ENCODE results near the gene SH2D5. TPM values are rescaled to one million over a fixed set of nuclear protein-coding genes. Genes with fewer than 3 reads are reported as not detected.

SH2D5 gene
- total and polyA plus RNA-seq, 2 experiments from 2014 or later = 0.53 to 1.1 TPM

DNA sequence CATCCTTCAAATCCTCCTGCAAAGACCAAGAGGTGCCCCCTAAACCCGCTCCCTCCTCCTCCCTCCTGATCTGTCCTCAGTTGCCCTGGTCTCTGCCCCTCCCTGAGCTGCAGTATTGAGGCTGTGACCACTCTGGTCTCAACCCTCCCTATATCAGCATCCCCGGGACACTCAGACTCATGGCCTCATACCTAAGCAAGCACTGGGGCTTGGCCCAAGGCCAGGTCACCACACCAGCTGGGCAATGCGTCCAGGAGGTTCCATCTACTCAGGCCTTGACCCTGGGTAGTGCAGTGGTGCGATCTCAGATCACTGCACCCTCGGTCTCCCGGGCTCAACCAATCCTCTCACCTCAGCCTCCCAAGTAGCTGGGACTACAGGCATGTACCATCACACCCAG lies 24.4 kb downstream of the SH2D5 start:
- no peak overlapping the region for H3K4me3 ChIP-seq
- H3K9me2 ChIP-seq (replicated peaks; ENCODE audit: insufficient read depth) = no peaks in the 10 kb centered on the region
- no peaks in the 10 kb centered on the region for H3K4me1 ChIP-seq (ENCODE audit: insufficient read depth)
- no peaks in the 10 kb centered on the region for H3K27me3 ChIP-seq
- H3K9me3 ChIP-seq (ENCODE audit: low read depth) = no peaks in the 10 kb centered on the region
- TF ChIP-seq, protein P1, sequence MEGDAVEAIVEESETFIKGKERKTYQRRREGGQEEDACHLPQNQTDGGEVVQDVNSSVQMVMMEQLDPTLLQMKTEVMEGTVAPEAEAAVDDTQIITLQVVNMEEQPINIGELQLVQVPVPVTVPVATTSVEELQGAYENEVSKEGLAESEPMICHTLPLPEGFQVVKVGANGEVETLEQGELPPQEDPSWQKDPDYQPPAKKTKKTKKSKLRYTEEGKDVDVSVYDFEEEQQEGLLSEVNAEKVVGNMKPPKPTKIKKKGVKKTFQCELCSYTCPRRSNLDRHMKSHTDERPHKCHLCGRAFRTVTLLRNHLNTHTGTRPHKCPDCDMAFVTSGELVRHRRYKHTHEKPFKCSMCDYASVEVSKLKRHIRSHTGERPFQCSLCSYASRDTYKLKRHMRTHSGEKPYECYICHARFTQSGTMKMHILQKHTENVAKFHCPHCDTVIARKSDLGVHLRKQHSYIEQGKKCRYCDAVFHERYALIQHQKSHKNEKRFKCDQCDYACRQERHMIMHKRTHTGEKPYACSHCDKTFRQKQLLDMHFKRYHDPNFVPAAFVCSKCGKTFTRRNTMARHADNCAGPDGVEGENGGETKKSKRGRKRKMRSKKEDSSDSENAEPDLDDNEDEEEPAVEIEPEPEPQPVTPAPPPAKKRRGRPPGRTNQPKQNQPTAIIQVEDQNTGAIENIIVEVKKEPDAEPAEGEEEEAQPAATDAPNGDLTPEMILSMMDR (IDR thresholded peaks at IDR 0.05; ENCODE audit: poor library complexity) = no peak
- no peak for TF ChIP-seq EZH2 (IDR thresholded peaks at IDR 0.05; ENCODE audit: borderline replicate concordance)
- no peak for TF ChIP-seq EZH2phosphoT487 (IDR thresholded peaks at IDR 0.05; ENCODE audit: low read depth, severe bottlenecking, unreplicated experiment)
- no peaks in the 10 kb centered on the region for H3K36me3 ChIP-seq (replicated peaks; ENCODE audit: insufficient read depth, low read depth)
- no peaks in the 10 kb centered on the region for H4K20me1 ChIP-seq (ENCODE audit: insufficient read depth, poor library complexity, severe bottlenecking)
- H2AFZ ChIP-seq = no peak overlapping the region
- no peaks in the 10 kb centered on the region for H3K79me2 ChIP-seq
- DNase-seq (ENCODE audit: low spot score) = no peak
- H3K4me2 ChIP-seq = no peak overlapping the region
- no peak overlapping the region for H3K27ac ChIP-seq
- 91% methylated on average over 6 of the region's 6 CpGs for WGBS (ENCODE audit: low lambda C conversion rate, missing lambda C conversion rate)

DNA sequence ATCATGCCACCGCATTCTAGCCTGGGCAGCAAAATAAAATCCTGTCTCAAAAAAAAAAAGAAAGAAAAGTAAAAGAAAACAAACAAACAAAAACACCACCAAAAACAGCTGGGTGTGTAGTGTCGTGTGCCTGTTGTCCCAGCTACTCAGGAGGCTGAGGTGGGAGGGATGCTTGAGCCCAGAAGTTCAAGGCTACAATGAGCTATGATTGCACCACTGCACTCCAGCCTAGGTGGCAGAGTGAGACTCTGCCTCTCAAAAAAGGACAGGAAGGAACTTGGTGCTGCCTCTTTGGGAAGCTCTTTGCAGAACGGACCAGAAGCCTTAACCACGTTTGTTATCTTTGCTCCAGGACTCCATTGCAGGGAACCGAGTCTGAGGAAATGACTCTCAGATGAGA lies 25.7 kb downstream of the SH2D5 start:
- TF ChIP-seq EZH2 (IDR thresholded peaks at IDR 0.05; ENCODE audit: borderline replicate concordance) (no peak), EZH2phosphoT487 (IDR thresholded peaks at IDR 0.05; ENCODE audit: low read depth, severe bottlenecking, unreplicated experiment) (no peak)
- TF ChIP-seq, protein P1 (IDR thresholded peaks at IDR 0.05; ENCODE audit: poor library complexity) = no peak
- WGBS (ENCODE audit: low lambda C conversion rate, missing lambda C conversion rate) = 72% methylated on average over 5 of the region's 5 CpGs
- no peaks in the 10 kb centered on the region for H3K36me3 ChIP-seq (replicated peaks; ENCODE audit: insufficient read depth, low read depth)
- no peak overlapping the region for H3K27ac ChIP-seq
- H3K9me3 ChIP-seq (ENCODE audit: low read depth) = no peaks in the 10 kb centered on the region
- no peaks in the 10 kb centered on the region for H3K79me2 ChIP-seq
- H3K4me1 ChIP-seq (ENCODE audit: insufficient read depth) = no peaks in the 10 kb centered on the region
- DNase-seq (ENCODE audit: low spot score) = no peak
- H3K4me3 ChIP-seq = no peak overlapping the region
- no peaks in the 10 kb centered on the region for H3K27me3 ChIP-seq
- no peaks in the 10 kb centered on the region for H3K9me2 ChIP-seq (replicated peaks; ENCODE audit: insufficient read depth)
- H2AFZ ChIP-seq = no peak overlapping the region
- no peaks in the 10 kb centered on the region for H4K20me1 ChIP-seq (ENCODE audit: insufficient read depth, poor library complexity, severe bottlenecking)
- H3K4me2 ChIP-seq = no peak overlapping the region

DNA sequence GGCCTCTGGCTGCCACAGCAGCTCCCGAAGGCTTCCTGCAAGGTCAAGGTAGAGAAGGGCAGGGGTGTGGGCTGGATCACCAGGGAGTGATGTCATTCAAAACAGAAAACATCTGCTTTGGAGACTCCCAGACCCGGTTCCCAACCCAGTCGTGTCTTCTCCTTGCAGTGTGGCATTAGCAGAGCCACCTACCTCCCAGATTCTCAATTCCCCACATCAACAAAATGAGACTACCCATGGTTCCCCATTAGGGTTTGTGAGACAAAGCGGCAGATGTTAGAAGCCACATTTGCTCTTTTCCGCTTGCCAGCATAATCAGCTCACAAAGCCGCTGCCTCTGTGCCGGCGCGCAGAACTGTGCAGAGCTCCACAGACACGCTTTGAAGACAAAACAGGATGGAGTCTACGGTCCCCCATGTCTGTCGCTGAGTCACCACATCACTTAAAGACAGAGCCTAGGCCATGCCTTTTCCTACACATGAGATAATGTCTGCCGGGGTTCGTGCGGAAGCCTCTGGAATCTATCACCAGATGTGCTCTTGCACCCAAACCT lies 27.2 kb downstream of the SH2D5 start:
- no peak overlapping the region for H2AFZ ChIP-seq
- WGBS (ENCODE audit: low lambda C conversion rate, missing lambda C conversion rate) = 65% methylated on average over 15 of the region's 15 CpGs
- H3K9me3 ChIP-seq (ENCODE audit: low read depth) = no peaks in the 10 kb centered on the region
- H3K27ac ChIP-seq = no peak overlapping the region
- no peak overlapping the region for H3K4me3 ChIP-seq
- no peaks in the 10 kb centered on the region for H3K4me1 ChIP-seq (ENCODE audit: insufficient read depth)
- H3K9me2 ChIP-seq (replicated peaks; ENCODE audit: insufficient read depth) = no peaks in the 10 kb centered on the region
- TF ChIP-seq EZH2 (IDR thresholded peaks at IDR 0.05; ENCODE audit: borderline replicate concordance) (no peak), EZH2phosphoT487 (IDR thresholded peaks at IDR 0.05; ENCODE audit: low read depth, severe bottlenecking, unreplicated experiment) (no peak)
- TF ChIP-seq, protein P1 (IDR thresholded peaks at IDR 0.05; ENCODE audit: poor library complexity) = no peak
- DNase-seq (ENCODE audit: low spot score) = no peak
- no peaks in the 10 kb centered on the region for H3K27me3 ChIP-seq
- no peak overlapping the region for H3K4me2 ChIP-seq
- H3K36me3 ChIP-seq (replicated peaks; ENCODE audit: insufficient read depth, low read depth) = no peaks in the 10 kb centered on the region
- no peaks in the 10 kb centered on the region for H3K79me2 ChIP-seq
- H4K20me1 ChIP-seq (ENCODE audit: insufficient read depth, poor library complexity, severe bottlenecking) = no peaks in the 10 kb centered on the region

Measured in hepatocyte (in vitro differentiated cells).